ENCODE results near the gene UBE2E3.

UBE2E3 gene

GRCh38 chr2:180949896-180950295, 30.5 kb upstream of the UBE2E3 start:
- no peak overlapping the region for H3K9ac ChIP-seq (ENCODE audit: low read length)

GRCh38 chr2:180952082-180952481, 28.3 kb upstream of the UBE2E3 start:
- H2AFZ ChIP-seq (ENCODE audit: low read depth, low read length) = no peak overlapping the region
- no peak overlapping the region for H3K4me2 ChIP-seq (ENCODE audit: low read length)
- H3K79me2 ChIP-seq (ENCODE audit: low read length) = no peaks in the 10 kb centered on the region
- H4K20me1 ChIP-seq (ENCODE audit: insufficient read depth, low read length) = no peaks in the 10 kb centered on the region
- H3K9ac ChIP-seq (ENCODE audit: low read length) = no peak overlapping the region
- no peaks in the 10 kb centered on the region for H3K4me1 ChIP-seq (ENCODE audit: low read length)
- H3K9me3 ChIP-seq (ENCODE audit: insufficient read depth, low read length) = no peaks in the 10 kb centered on the region
- TF ChIP-seq EZH2phosphoT487 (IDR thresholded peaks at IDR 0.05; ENCODE audit: low read depth) (no peak), CTCF (IDR thresholded peaks at IDR 0.05; ENCODE audit: low read depth, low read length) (no peak)
- H3K4me3 ChIP-seq (ENCODE audit: low read length) = no peak overlapping the region
- no peak overlapping the region for H3K27ac ChIP-seq (ENCODE audit: low read length)
- H3K27me3 ChIP-seq (ENCODE audit: low read depth, low read length) = no peaks in the 10 kb centered on the region
- H3K36me3 ChIP-seq (replicated peaks; ENCODE audit: low read depth, low read length) = no peaks in the 10 kb centered on the region

More at GRCh38 chr2:180949896-180950295, 30.5 kb upstream of the UBE2E3 start:
- Histone ChIP-seq H3K36me3 (replicated peaks; ENCODE audit: low read depth, low read length) (no peaks in the 10 kb centered on the region), H4K20me1 (ENCODE audit: insufficient read depth, low read length) (no peaks in the 10 kb centered on the region), H3K4me2 (ENCODE audit: low read length) (no peak overlapping the region), H3K27me3 (ENCODE audit: low read depth, low read length) (no peaks in the 10 kb centered on the region), H2AFZ (ENCODE audit: low read depth, low read length) (no peak overlapping the region), H3K4me1 (ENCODE audit: low read length) (no peaks in the 10 kb centered on the region), H3K9me3 (ENCODE audit: insufficient read depth, low read length) (no peaks in the 10 kb centered on the region), H3K4me3 (ENCODE audit: low read length) (no peak overlapping the region), H3K79me2 (ENCODE audit: low read length) (no peaks in the 10 kb centered on the region), H3K27ac (ENCODE audit: low read length) (no peak overlapping the region)
- no peak for TF ChIP-seq EZH2phosphoT487 (IDR thresholded peaks at IDR 0.05; ENCODE audit: low read depth)
- TF ChIP-seq CTCF (IDR thresholded peaks at IDR 0.05; ENCODE audit: low read depth, low read length) = no peak

- Histone ChIP-seq H3K36me3 (replicated peaks; ENCODE audit: low read depth, low read length) (no peaks in the 10 kb centered on the region), H3K79me2 (ENCODE audit: low read length) (no peaks in the 10 kb centered on the region), H4K20me1 (ENCODE audit: insufficient read depth, low read length) (no peaks in the 10 kb centered on the region), H3K4me3 (ENCODE audit: low read length) (no peak overlapping the region), H2AFZ (ENCODE audit: low read depth, low read length) (no peak overlapping the region), H3K9ac (ENCODE audit: low read length) (no peak overlapping the region), H3K4me1 (ENCODE audit: low read length) (no peaks in the 10 kb centered on the region), H3K27me3 (ENCODE audit: low read depth, low read length) (no peaks in the 10 kb centered on the region), H3K4me2 (ENCODE audit: low read length) (no peak overlapping the region), H3K27ac (ENCODE audit: low read length) (no peak overlapping the region), H3K9me3 (ENCODE audit: insufficient read depth, low read length) (no peaks in the 10 kb centered on the region)
- TF ChIP-seq CTCF (IDR thresholded peaks at IDR 0.05; ENCODE audit: low read depth, low read length) = no peak
- TF ChIP-seq EZH2phosphoT487 (IDR thresholded peaks at IDR 0.05; ENCODE audit: low read depth) = no peak
Measured at GRCh38 chr2:180952731-180953336, 27.6 kb upstream of the UBE2E3 start.

GRCh38 chr2:180953550-180953949, 26.9 kb upstream of the UBE2E3 start:
- TF ChIP-seq EZH2phosphoT487 (IDR thresholded peaks at IDR 0.05; ENCODE audit: low read depth) (no peak), CTCF (IDR thresholded peaks at IDR 0.05; ENCODE audit: low read depth, low read length) (no peak)
- no peak overlapping the region for H3K9ac ChIP-seq (ENCODE audit: low read length)
- no peaks in the 10 kb centered on the region for H3K36me3 ChIP-seq (replicated peaks; ENCODE audit: low read depth, low read length)
- H3K4me1 ChIP-seq (ENCODE audit: low read length) = no peaks in the 10 kb centered on the region
- H3K4me3 ChIP-seq (ENCODE audit: low read length) = no peak overlapping the region
- H3K27ac ChIP-seq (ENCODE audit: low read length) = no peak overlapping the region
- no peaks in the 10 kb centered on the region for H3K27me3 ChIP-seq (ENCODE audit: low read depth, low read length)
- H3K79me2 ChIP-seq (ENCODE audit: low read length) = no peaks in the 10 kb centered on the region
- H4K20me1 ChIP-seq (ENCODE audit: insufficient read depth, low read length) = no peaks in the 10 kb centered on the region
- H3K9me3 ChIP-seq (ENCODE audit: insufficient read depth, low read length) = no peaks in the 10 kb centered on the region
- H2AFZ ChIP-seq (ENCODE audit: low read depth, low read length) = no peak overlapping the region
- no peak overlapping the region for H3K4me2 ChIP-seq (ENCODE audit: low read length)
